Effector memory CD4-positive, alpha-beta T cell (primary cell): Measurements from ENCODE around the gene COTL1.
A peak's percentile ranks its signal among the peaks of the same experiment; 100 is the strongest.
"Not testable (repeated sequence)": the region's sequence is repeated elsewhere in the genome, so short reads cannot be mapped to it uniquely, and the experiment has no call there.

Experiments used
- DNase-seq, 3 donors: peaks; one replicate each; pipeline ENCODE4 v3.0.0-alpha.2; 2020
- H3K27ac ChIP-seq: 2 replicates; pipeline ENCODE4 v1.7.0; 2013; ENCODE audit warnings: mild to moderate bottlenecking, low read length, moderate library complexity; ENCODE audit not compliant: insufficient read depth, poor library complexity, severe bottlenecking
- H3K27me3 ChIP-seq: replicated peaks from 2 replicates; pipeline ENCODE4 v1.7.0; 2013; ENCODE audit warnings: mild to moderate bottlenecking, low read length; ENCODE audit not compliant: insufficient read depth, control insufficient read depth, poor library complexity, severe bottlenecking
- H3K36me3 ChIP-seq: 2 replicates; pipeline ENCODE4 v1.7.0; 2013; ENCODE audit warnings: mild to moderate bottlenecking, low read length, moderate library complexity; ENCODE audit not compliant: control insufficient read depth, insufficient read depth
- H3K4me1 ChIP-seq: 2 replicates; pipeline ENCODE4 v1.7.0; 2013; ENCODE audit warnings: low read length, mild to moderate bottlenecking; ENCODE audit not compliant: control insufficient read depth, insufficient read depth, poor library complexity, severe bottlenecking
- H3K4me3 ChIP-seq: 2 replicates; pipeline ENCODE4 v1.7.0; 2013; ENCODE audit warnings: low read length, low read depth, mild to moderate bottlenecking; ENCODE audit not compliant: insufficient read depth, poor library complexity, severe bottlenecking
- H3K9me3 ChIP-seq: 2 replicates; pipeline ENCODE4 v1.7.0; 2013; ENCODE audit warnings: mild to moderate bottlenecking, low read length, moderate library complexity; ENCODE audit not compliant: control insufficient read depth

COTL1 gene

DNA sequence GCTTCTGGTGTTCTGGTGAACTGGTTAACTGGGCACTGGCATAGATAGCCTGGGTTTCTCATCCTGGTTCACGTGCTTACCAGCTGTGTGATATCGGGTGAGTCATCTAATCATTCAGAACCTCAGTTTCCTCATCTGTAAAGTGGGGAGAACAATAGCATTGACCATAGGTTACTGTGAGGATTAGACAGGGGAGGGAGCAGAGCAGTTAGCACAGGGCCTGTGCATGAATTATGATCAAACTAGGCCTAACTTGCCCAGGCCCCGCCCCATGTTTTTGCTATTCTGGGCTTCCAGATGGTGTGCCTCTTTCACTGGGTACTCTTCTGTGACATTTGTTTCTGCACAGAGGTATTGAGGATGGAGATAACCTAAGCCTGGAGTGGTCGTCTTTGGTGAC, 25.8 kb upstream of the COTL1 start:
- no peak overlapping the region for H3K4me3 ChIP-seq
- H3K27ac ChIP-seq: no peak overlapping the region
- H3K4me1 ChIP-seq: peaks cover 21% of the 10 kb centered on the region
- H3K27me3 ChIP-seq: no peaks in the 10 kb centered on the region
- H3K36me3 ChIP-seq: no peaks in the 10 kb centered on the region
- DNase-seq: no peak
- H3K9me3 ChIP-seq: no peaks in the 10 kb centered on the region

GRCh38 chr16:84643180-84643583, 25.3 kb upstream of the COTL1 start:
- no peaks in the 10 kb centered on the region for H3K9me3 ChIP-seq
- H3K4me3 ChIP-seq: no peak overlapping the region
- no peak for DNase-seq
- H3K27ac ChIP-seq: no peak overlapping the region
- H3K4me1 ChIP-seq: peaks cover 21% of the 10 kb centered on the region
- H3K27me3 ChIP-seq: no peaks in the 10 kb centered on the region
- H3K36me3 ChIP-seq: no peaks in the 10 kb centered on the region

DNA sequence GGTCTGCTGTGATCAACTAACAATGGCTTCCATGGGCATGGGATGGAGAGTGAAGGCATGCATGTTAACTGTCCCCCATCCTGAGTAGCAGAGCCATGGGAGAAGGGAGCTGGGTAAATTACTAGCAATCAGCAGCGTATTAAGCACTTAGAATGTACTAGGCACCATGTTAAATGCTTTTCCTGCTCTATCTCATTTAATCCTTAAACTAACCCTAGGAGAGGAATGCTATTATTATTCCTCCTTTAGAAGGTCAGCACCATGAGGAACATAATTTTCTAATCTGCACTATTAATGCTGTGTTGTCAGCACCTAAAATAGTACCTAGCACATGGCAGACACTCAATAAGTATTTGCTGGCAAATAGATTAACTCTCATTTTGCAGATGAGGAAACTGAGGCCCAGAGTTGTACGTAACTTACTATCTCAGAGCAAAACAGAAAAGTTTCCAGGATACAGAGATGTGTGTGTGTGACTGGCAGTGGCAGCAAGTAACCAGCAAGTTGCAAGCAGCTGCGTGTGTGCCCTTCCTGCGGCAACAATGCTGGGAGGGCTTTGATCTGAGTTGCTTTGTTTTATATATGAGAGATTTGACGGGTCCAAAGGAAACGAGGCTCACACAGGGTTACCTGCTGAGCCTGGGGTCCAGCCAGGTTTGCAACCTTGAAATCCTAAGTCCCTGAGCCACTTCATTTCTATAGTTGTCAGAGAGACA, 23.9 kb upstream of the COTL1 start:
- peak overlapping the region; percentile 37 for H3K27ac ChIP-seq
- DNase-seq: no peak
- H3K9me3 ChIP-seq: no peaks in the 10 kb centered on the region
- peaks cover 16% of the 10 kb centered on the region for H3K4me1 ChIP-seq
- H3K27me3 ChIP-seq: no peaks in the 10 kb centered on the region
- no peaks in the 10 kb centered on the region for H3K36me3 ChIP-seq
- H3K4me3 ChIP-seq: no peak overlapping the region

DNA sequence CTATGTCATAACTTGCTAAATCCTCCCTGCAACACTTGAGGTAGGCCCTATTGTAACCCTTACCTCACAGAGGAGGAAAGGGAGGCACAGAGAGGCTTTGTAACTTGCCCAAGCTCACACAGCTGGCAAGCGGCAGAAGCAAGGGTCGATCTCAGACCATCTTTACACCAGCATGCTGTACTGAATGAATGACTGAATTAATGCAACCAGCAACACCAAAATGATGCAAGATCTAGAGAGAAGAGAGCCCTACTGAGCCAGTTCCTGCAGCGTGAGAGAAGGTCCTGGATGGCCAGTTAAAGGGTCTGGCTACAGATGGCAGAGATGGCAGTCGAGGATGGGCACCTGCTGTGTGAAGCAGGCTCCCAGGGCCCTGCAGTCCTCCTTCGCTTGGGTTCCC, 22.3 kb upstream of the COTL1 start:
- Histone ChIP-seq H3K36me3 (no peaks in the 10 kb centered on the region), H3K27ac (no peak overlapping the region), H3K4me3 (no peak overlapping the region), H3K4me1 (peaks cover 16% of the 10 kb centered on the region), H3K9me3 (no peaks in the 10 kb centered on the region), H3K27me3 (no peaks in the 10 kb centered on the region)
- no peak for DNase-seq

DNA sequence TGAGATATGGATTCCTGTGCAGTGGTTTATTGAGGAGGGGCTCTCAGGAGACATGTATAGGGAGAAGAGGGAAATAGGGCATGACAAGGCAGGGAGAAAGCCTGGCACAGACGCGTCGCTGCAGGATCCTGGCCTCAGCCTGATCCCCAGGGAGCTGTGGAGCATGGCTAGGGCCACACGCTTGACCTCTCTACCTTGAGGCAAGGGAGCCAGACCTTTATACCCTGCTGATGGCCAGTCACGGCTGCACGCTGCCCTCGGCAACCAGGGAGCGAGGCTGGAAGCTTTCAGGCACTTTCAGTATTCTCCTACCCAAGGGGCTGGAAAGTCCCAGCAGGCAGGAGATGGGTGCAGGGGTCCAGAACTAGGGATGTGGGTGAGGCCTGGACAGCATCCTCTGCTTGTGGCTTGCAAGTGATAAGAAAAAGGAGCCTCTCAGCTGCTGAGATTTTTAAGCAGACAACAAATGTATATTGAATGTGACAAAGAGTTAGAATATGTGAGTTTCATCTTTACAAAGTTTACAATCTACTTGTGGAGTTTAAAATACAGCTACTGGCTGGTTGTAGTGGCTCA, 20.4 kb upstream of the COTL1 start:
- H3K4me1 ChIP-seq: peaks cover 16% of the 10 kb centered on the region
- H3K27me3 ChIP-seq: no peaks in the 10 kb centered on the region
- no peak overlapping the region for H3K27ac ChIP-seq
- no peak for DNase-seq
- no peaks in the 10 kb centered on the region for H3K36me3 ChIP-seq
- H3K9me3 ChIP-seq: no peaks in the 10 kb centered on the region
- no peak overlapping the region for H3K4me3 ChIP-seq

DNA sequence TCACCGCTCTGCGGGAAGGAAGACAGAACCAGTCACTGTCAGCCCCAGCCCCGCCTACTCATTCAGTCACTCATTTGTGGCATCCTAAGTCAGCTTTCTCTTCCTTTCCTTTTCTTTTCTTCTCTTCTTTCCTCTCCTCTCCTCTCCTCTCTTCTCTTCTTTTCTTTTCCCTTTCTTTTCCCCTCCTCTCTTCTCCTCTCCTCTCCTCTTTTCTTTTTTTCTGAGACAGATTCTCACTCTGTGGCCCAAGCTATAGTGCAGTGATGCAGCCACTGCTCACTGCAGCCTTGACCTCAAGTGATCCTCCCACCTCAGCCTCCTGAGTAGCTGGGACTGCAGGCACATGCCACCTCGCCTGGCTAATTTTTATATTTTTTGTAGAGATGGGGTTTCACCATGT, 19.8 kb upstream of the COTL1 start:
- Histone ChIP-seq H3K27ac (no peak overlapping the region), H3K4me3 (no peak overlapping the region), H3K9me3 (no peaks in the 10 kb centered on the region), H3K27me3 (no peaks in the 10 kb centered on the region), H3K36me3 (no peaks in the 10 kb centered on the region), H3K4me1 (peaks cover 16% of the 10 kb centered on the region)
- no peak for DNase-seq

- H3K27me3 ChIP-seq: no peaks in the 10 kb centered on the region
- H3K4me1 ChIP-seq: peaks cover 4% of the 10 kb centered on the region
- H3K4me3 ChIP-seq: no peak overlapping the region
- H3K36me3 ChIP-seq: no peaks in the 10 kb centered on the region
- DNase-seq: no peak
- H3K9me3 ChIP-seq: no peaks in the 10 kb centered on the region
- H3K27ac ChIP-seq: no peak overlapping the region
These were observed 17.8 kb upstream of the COTL1 start for GRCh38 chr16:84635702-84636101.

DNA sequence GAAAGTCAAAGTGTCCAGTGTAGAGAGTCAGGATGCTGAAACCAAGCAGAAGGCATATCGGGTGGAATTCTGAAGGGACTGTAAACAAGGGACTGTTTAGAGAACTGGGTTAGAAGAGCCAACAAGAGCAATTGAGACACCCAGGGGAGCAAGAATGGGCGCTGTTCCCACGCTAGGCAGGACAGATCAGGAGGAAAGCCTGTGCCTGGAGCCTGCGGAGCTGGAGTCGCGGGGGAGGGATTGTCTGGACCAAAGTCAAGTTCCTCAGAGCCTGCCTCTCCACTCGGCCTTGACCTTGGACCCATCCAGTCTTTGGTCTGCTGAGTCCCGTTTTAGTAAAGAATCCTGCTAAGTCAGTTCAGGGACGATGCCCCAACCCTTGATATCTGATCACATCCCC, 15.7 kb upstream of the COTL1 start:
- Histone ChIP-seq H3K36me3 (no peaks in the 10 kb centered on the region), H3K27me3 (no peaks in the 10 kb centered on the region), H3K4me3 (no peak overlapping the region), H3K4me1 (peaks cover 13% of the 10 kb centered on the region), H3K9me3 (no peaks in the 10 kb centered on the region), H3K27ac (no peak overlapping the region)
- no peak for DNase-seq

- not testable (repeated sequence) for H3K27ac ChIP-seq, H3K36me3 ChIP-seq, H3K4me3 ChIP-seq, H3K27me3 ChIP-seq, DNase-seq, H3K9me3 ChIP-seq
- peaks cover 13% of the 10 kb centered on the region for H3K4me1 ChIP-seq
These were observed 15.0 kb upstream of the COTL1 start for GRCh38 chr16:84632862-84633261.

- Histone ChIP-seq H3K27me3 (no peaks in the 10 kb centered on the region), H3K4me3 (no peak overlapping the region), H3K4me1 (peaks cover 13% of the 10 kb centered on the region), H3K9me3 (no peaks in the 10 kb centered on the region), H3K36me3 (no peaks in the 10 kb centered on the region), H3K27ac (no peak overlapping the region)
- no peak for DNase-seq
These were observed 14.0 kb upstream of the COTL1 start for GRCh38 chr16:84631886-84632285.
